Neutrophil (primary cell): ENCODE data around the gene CC2D1A.

Experiments used
- H3K27ac ChIP-seq: fragments of 200-600 bp; sonication (generic); 2 replicates; pipeline ENCODE4 v1.5.1; 2016; ENCODE audit warnings: mild to moderate bottlenecking, moderate library complexity
- H3K27me3 ChIP-seq: fragments of 200-600 bp; sonication (generic); 2 replicates; pipeline ENCODE4 v1.6.0; 2016; ENCODE audit warnings: mild to moderate bottlenecking
- H3K36me3 ChIP-seq: fragments of 200-600 bp; sonication (generic); 2 replicates; pipeline ENCODE4 v1.5.1; 2017
- H3K4me1 ChIP-seq, 2 experiments: fragments of 200-600 bp in 1 of 2; sonication (generic) in 1 of 2; 1 replicate in 1 of 2; 2 replicates in 1 of 2; pipeline versions ENCODE4 v1.5.1 to v1.6.1; 2013 to 2016; ENCODE audit warnings: low read depth in 1 of 2, low read length in 1 of 2, mild to moderate bottlenecking in 1 of 2, moderate library complexity in 1 of 2; ENCODE audit not compliant: control insufficient read depth in 1 of 2, insufficient read depth in 1 of 2
- H3K4me3 ChIP-seq, 2 experiments: fragments of 200-600 bp in 1 of 2; sonication (generic) in 1 of 2; 1 replicate in 1 of 2; 2 replicates in 1 of 2; pipeline ENCODE4 v1.5.1; 2013 to 2016; ENCODE audit warnings: low read depth in 1 of 2, low read length in 1 of 2, mild to moderate bottlenecking in 1 of 2, moderate library complexity in 1 of 2
- H3K9me3 ChIP-seq: fragments of 200-600 bp; sonication (generic); 2 replicates; pipeline ENCODE4 v1.5.1; 2016
- TF ChIP-seq, protein P1 (sequence below): fragments of 200-600 bp; sonication (generic); IDR thresholded peaks from 2 replicates; pipeline ENCODE4 v1.5.1; 2016; ENCODE audit warnings: antibody characterized with exemption

CC2D1A gene

DNA sequence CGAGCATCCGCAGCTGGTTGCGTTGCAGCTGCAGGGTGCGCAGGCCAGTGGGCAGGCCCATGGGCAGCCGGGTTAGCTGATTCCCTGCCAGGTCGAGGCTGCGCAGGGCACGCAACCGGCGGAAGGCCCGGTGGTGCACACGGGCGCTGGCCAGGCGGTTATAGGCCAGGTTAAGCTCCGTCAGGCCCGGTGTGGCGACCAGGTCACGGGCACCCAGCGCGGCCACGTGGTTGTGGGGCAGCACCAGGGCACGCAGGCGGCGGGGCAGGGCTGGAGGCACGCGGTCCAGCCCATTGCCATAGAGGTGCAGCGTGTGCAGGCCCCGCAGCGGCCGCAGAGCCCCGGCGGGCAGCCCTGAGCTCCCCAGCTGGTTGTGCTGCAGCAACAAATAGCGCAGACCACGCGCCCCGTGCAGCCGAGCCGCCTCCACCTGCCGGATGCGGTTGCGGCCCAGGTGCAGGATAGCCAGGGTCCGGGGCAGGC is 27.0 kb downstream of the CC2D1A start:
- TF ChIP-seq, protein P1, sequence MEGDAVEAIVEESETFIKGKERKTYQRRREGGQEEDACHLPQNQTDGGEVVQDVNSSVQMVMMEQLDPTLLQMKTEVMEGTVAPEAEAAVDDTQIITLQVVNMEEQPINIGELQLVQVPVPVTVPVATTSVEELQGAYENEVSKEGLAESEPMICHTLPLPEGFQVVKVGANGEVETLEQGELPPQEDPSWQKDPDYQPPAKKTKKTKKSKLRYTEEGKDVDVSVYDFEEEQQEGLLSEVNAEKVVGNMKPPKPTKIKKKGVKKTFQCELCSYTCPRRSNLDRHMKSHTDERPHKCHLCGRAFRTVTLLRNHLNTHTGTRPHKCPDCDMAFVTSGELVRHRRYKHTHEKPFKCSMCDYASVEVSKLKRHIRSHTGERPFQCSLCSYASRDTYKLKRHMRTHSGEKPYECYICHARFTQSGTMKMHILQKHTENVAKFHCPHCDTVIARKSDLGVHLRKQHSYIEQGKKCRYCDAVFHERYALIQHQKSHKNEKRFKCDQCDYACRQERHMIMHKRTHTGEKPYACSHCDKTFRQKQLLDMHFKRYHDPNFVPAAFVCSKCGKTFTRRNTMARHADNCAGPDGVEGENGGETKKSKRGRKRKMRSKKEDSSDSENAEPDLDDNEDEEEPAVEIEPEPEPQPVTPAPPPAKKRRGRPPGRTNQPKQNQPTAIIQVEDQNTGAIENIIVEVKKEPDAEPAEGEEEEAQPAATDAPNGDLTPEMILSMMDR, result no peak
- Histone ChIP-seq H3K4me1 (peaks cover 0 to 4% of the 10 kb centered on the region in 2 experiments), H3K27me3 (peaks cover 25% of the 10 kb centered on the region), H3K27ac (no peak overlapping the region), H3K4me3 (no peak overlapping the region), H3K36me3 (peaks cover 23% of the 10 kb centered on the region), H3K9me3 (no peaks in the 10 kb centered on the region)

DNA sequence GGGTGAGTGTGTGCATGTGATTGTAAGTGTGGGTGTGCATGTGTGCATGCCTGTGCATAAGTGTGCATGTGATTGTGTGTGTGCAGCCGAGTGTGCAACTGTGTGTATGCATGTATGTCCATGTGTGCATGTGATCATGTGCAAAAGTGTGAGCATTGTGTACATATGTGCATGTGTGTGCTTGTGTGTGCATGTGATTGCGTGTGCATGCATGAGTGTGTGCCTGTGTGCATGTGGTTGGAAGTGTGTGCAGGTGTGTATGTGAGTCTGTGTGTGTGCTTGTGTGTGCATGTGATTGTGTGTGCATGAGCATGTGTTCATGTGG is 28.7 kb downstream of the CC2D1A start:
- TF ChIP-seq, protein P1, result no peak

GRCh38 chr19:13935765-13936510 is 29.9 kb downstream of the CC2D1A start:
- TF ChIP-seq, protein P1, result no peak
- peaks cover 41% of the 10 kb centered on the region for H3K27me3 ChIP-seq
- peaks cover 0 to 13% of the 10 kb centered on the region in 2 experiments for H3K4me1 ChIP-seq
- peaks cover 8% of the 10 kb centered on the region for H3K36me3 ChIP-seq
- no peak overlapping the region for H3K4me3 ChIP-seq
- H3K9me3 ChIP-seq, result no peaks in the 10 kb centered on the region
- no peak overlapping the region for H3K27ac ChIP-seq

More for the DNA sequence above, 28.7 kb downstream of the CC2D1A start:
- peaks cover 0 to 13% of the 10 kb centered on the region in 2 experiments for H3K4me1 ChIP-seq
- H3K9me3 ChIP-seq, result no peaks in the 10 kb centered on the region
- H3K27me3 ChIP-seq, result peaks cover 39% of the 10 kb centered on the region
- peaks cover 16% of the 10 kb centered on the region for H3K36me3 ChIP-seq
- no peak overlapping the region for H3K27ac ChIP-seq
- H3K4me3 ChIP-seq, result no peak overlapping the region

- H3K27ac ChIP-seq, result no peak overlapping the region
- TF ChIP-seq, protein P1, result no peak
- H3K36me3 ChIP-seq, result no peaks in the 10 kb centered on the region
- H3K27me3 ChIP-seq, result peaks cover 41% of the 10 kb centered on the region
- H3K4me1 ChIP-seq, result peaks cover 0 to 13% of the 10 kb centered on the region in 2 experiments
- no peaks in the 10 kb centered on the region for H3K9me3 ChIP-seq
- H3K4me3 ChIP-seq, result no peak overlapping the region
Observed at GRCh38 chr19:13937479-13938300, 31.7 kb downstream of the CC2D1A start.

GRCh38 chr19:13938301-13939064 is 32.5 kb downstream of the CC2D1A start, which contains the start of gene PODNL1:
Gene PODNL1 (minus strand): TSS chr19:13938417. CDS start chr19:13938181, 236 bp downstream.
- H3K4me1 ChIP-seq, result peaks cover 0 to 13% of the 10 kb centered on the region in 2 experiments
- no peaks in the 10 kb centered on the region for H3K9me3 ChIP-seq
- peaks cover 41% of the 10 kb centered on the region for H3K27me3 ChIP-seq
- TF ChIP-seq, protein P1, result no peak
- no peaks in the 10 kb centered on the region for H3K36me3 ChIP-seq
- H3K4me3 ChIP-seq, result no peak within 1 kb of the TSS
- no peak within 1 kb of the TSS for H3K27ac ChIP-seq
